ENCODE results near the gene PAK5.

The PAK5 gene

GRCh38 chr20:9575836-9576235 is 263.0 kb downstream of the PAK5 start:
- no peak for DNase-seq (ENCODE audit: low read depth)

GRCh38 chr20:9574776-9575175 is 264.1 kb downstream of the PAK5 start:
- no peak for DNase-seq (ENCODE audit: low read depth)

GRCh38 chr20:9574181-9574580 is 264.7 kb downstream of the PAK5 start:
- DNase-seq (ENCODE audit: low read depth): no peak

- DNase-seq (ENCODE audit: low read depth): no peak
Measured at GRCh38 chr20:9573335-9574151, 265.3 kb downstream of the PAK5 start.

GRCh38 chr20:9572670-9573069 is 266.2 kb downstream of the PAK5 start:
- DNase-seq (ENCODE audit: low read depth): no peak

GRCh38 chr20:9571783-9572182 is 267.1 kb downstream of the PAK5 start:
- no peak for DNase-seq (ENCODE audit: low read depth)

- DNase-seq (ENCODE audit: low read depth): no peak
Measured at GRCh38 chr20:9570612-9571011, 268.3 kb downstream of the PAK5 start.

- DNase-seq (ENCODE audit: low read depth): no peak
Measured at GRCh38 chr20:9566977-9567376, 271.9 kb downstream of the PAK5 start.

- no peak for DNase-seq (ENCODE audit: low read depth)
Measured at GRCh38 chr20:9565910-9566550, 272.8 kb downstream of the PAK5 start.

GRCh38 chr20:9557411-9557810 is 281.5 kb downstream of the PAK5 start:
- DNase-seq (ENCODE audit: low read depth): no peak

GRCh38 chr20:9555781-9556180 is 283.1 kb downstream of the PAK5 start:
- DNase-seq (ENCODE audit: low read depth): no peak

GRCh38 chr20:9551808-9552550 is 286.9 kb downstream of the PAK5 start:
- no peak for DNase-seq (ENCODE audit: low read depth)

- no peak for DNase-seq (ENCODE audit: low read depth)
Measured at GRCh38 chr20:9550871-9551270, 288.0 kb downstream of the PAK5 start.

GRCh38 chr20:9550283-9550682 is 288.6 kb downstream of the PAK5 start:
- no peak for DNase-seq (ENCODE audit: low read depth)

GRCh38 chr20:9543214-9543613 is 295.7 kb downstream of the PAK5 start:
- DNase-seq (ENCODE audit: low read depth): no peak

GRCh38 chr20:9535449-9535848 is 303.4 kb downstream of the PAK5 start:
- no peak for DNase-seq (ENCODE audit: low read depth)

- DNase-seq (ENCODE audit: low read depth): no peak
Measured at GRCh38 chr20:9534025-9534424, 304.9 kb downstream of the PAK5 start.

- no peak for DNase-seq (ENCODE audit: low read depth)
Measured at GRCh38 chr20:9532069-9532838, 306.6 kb downstream of the PAK5 start.

- no peak for DNase-seq (ENCODE audit: low read depth)
Measured at GRCh38 chr20:9531581-9531980, 307.3 kb downstream of the PAK5 start.

GRCh38 chr20:9523636-9524035 is 315.2 kb downstream of the PAK5 start:
- DNase-seq (ENCODE audit: low read depth): no peak

- no peak for DNase-seq (ENCODE audit: low read depth)
Measured at GRCh38 chr20:9520086-9520485, 318.8 kb downstream of the PAK5 start.

GRCh38 chr20:9518576-9519175 is 320.2 kb downstream of the PAK5 start:
- no peak for DNase-seq (ENCODE audit: low read depth)
